ENCODE results near the gene GET4. TPM values are rescaled to one million over a fixed set of nuclear protein-coding genes. Genes with fewer than 3 reads are reported as not detected.

Gene GET4
- total RNA-seq, 4 donors from 2014 or later = 29.8 to 50.2 (median 38.3) TPM

DNA sequence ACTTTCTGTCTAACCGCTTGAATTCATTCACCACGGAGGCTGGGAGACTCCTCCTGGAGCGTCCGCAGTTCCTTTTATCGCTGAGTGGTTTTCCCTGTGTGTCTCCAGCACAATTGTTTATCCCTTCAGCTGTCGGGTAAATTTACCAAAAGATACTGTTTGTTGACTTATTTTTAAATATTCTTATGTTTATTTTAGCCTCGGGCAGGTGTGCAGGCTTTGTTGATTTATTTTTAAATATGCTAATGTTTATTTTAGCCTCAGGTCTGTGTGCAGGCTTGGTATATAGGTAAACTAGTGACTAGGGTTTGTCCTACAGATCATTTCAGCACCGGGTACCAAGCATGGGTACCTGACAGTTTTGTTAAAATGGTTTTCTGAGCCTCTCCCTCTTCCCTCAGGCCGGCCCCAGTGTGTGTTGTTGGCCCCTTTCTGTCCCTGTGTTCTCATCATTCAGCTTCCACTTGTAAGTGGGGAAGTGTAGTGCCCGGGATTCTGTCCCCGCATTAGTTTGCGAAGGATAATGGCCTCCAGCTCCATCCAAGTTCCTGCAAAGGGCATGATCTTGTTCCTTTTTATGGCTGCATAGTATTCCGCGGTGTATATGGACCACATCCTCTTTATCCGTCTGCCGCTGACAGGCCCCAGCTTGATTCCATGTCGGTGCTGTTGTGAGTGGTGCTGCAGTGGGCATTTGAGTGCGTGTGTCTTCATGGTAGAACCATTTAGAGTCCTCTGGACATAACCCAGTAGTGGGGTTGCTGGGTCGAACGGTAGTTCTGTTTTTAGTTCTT is 5.3 kb downstream of the GET4 start:
- Histone ChIP-seq H3K9me3 (no peaks in the 10 kb centered on the region), H3K27ac (no peak overlapping the region), H3K36me3 (peaks cover 0 to 9% (median 0%) of the 10 kb centered on the region in 3 donors), H3K27me3 (no peaks in the 10 kb centered on the region), H3K4me3 (no peak overlapping the region), H3K4me1 (peaks cover 3 to 78% (median 19%) of the 10 kb centered on the region in 4 donors)
- DNase-seq (ENCODE audit: low spot score in 2 of 2) = no peak
- 91 to 93% methylated on average over 20 of the region's 20 CpGs for WGBS, 2 donors
- TF ChIP-seq EP300 (IDR thresholded peaks at IDR 0.05) (no peak), POLR2A (IDR thresholded peaks at IDR 0.05) (no peak)
- TF ChIP-seq, protein P1, sequence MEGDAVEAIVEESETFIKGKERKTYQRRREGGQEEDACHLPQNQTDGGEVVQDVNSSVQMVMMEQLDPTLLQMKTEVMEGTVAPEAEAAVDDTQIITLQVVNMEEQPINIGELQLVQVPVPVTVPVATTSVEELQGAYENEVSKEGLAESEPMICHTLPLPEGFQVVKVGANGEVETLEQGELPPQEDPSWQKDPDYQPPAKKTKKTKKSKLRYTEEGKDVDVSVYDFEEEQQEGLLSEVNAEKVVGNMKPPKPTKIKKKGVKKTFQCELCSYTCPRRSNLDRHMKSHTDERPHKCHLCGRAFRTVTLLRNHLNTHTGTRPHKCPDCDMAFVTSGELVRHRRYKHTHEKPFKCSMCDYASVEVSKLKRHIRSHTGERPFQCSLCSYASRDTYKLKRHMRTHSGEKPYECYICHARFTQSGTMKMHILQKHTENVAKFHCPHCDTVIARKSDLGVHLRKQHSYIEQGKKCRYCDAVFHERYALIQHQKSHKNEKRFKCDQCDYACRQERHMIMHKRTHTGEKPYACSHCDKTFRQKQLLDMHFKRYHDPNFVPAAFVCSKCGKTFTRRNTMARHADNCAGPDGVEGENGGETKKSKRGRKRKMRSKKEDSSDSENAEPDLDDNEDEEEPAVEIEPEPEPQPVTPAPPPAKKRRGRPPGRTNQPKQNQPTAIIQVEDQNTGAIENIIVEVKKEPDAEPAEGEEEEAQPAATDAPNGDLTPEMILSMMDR (IDR thresholded peaks at IDR 0.05) = no peak

DNA sequence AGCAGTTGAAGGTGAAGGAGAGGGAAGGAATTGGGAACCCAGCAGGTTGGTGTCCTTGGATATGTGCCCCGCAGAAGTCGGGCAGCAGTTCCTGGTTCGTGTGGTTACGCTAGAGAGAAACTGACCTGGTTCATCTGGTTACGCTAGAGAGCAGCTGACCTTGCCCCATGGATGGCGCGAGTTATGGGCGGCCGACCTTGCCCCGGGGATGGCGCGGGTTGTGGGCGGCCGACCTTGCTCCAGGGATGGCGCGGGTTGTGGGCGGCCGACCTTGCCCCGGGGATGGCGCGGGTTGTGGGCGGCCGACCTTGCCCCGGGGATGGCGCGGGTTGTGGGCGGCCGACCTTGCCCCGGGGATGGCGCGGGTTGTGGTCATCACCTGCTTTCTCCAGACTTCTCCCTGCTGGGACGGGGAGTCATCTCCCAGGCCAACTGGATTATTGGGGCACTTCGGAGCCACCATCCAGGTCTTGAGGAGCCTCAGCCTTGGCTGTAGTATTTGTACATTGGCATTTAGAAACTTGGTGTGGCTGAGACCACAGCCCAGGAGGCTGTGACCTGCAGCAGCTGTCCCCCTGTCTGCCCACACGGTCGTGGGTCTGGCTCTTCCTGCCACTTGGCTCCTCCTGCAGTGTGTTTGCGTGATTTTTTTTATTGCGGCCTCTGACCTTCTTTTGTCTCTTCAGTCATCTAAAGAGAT is 6.1 kb downstream of the GET4 start:
- H3K27ac ChIP-seq = no peak overlapping the region
- TF ChIP-seq EP300 (IDR thresholded peaks at IDR 0.05) (no peak), POLR2A (IDR thresholded peaks at IDR 0.05) (no peak)
- TF ChIP-seq, protein P1 (IDR thresholded peaks at IDR 0.05) = no peak
- DNase-seq (ENCODE audit: low spot score in 2 of 2) = no peak
- H3K9me3 ChIP-seq = no peaks in the 10 kb centered on the region
- H3K27me3 ChIP-seq = no peaks in the 10 kb centered on the region
- H3K36me3 ChIP-seq = peaks cover 0 to 17% (median 1%) of the 10 kb centered on the region in 3 donors
- H3K4me1 ChIP-seq = peaks cover 3 to 77% (median 19%) of the 10 kb centered on the region in 4 donors
- H3K4me3 ChIP-seq = no peak overlapping the region
- 87 to 88% methylated on average over 35 to 37 of the region's 37 CpGs for WGBS, 2 donors

DNA sequence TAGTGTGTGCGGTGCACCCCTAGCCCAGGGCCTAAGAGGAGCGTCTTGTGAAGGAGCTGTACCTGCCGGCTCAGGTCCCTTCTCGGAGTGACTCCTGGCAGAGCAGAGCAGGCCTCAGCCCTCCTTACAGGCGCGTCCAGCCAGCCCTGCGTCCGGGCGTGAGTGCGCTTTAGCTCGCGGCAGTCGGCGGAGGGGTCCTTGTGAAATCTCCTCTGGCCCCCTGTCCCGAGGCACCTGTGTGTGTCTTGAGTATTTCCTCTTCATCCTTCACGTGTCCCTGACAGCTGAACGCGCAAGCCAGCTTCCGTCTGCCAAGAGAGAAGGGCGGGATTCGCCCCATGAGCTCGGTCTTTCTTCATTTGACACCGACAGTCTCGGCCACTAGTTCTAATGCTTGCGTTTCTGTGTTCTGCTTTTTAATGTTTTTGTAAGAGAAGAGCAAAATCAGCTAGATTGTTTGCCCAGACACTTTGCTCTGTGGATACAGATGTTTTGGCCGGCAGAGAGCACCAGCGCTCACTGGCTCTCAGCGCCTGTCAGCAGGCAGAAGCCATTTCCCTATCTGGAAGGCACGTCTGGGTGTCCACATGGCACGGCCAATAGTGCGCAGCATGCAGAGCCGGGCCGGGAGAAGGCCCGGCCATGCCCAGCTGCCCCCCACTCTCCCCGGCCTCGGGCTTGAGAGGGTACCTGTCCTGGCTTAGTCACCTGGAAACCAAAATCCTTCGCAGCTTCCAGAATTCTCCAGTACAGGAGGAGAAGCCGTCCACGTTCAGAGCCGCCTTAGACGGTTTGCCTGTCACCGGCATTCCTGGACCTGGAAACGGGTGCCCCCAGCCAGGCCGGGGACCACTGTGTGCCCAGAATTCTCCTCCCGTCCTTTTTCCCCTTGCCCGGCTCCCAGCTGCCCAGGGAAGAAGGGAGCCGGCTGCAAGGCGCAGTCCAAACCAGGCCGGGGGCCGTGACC is 7.0 kb downstream of the GET4 start:
- H3K27me3 ChIP-seq = no peaks in the 10 kb centered on the region
- DNase-seq (ENCODE audit: low spot score in 2 of 2) = no peak
- TF ChIP-seq POLR2A (IDR thresholded peaks at IDR 0.05) (no peak), EP300 (IDR thresholded peaks at IDR 0.05) (no peak)
- TF ChIP-seq, protein P1 (IDR thresholded peaks at IDR 0.05) = no peak
- WGBS, 2 donors = 81 to 82% methylated on average over 49 to 50 of the region's 50 CpGs
- H3K36me3 ChIP-seq = peaks cover 3 to 26% (median 5%) of the 10 kb centered on the region in 3 donors
- no peak overlapping the region for H3K27ac ChIP-seq
- H3K4me1 ChIP-seq = peaks cover 2 to 69% (median 13%) of the 10 kb centered on the region in 4 donors
- H3K9me3 ChIP-seq = no peaks in the 10 kb centered on the region
- H3K4me3 ChIP-seq = no peak overlapping the region

DNA sequence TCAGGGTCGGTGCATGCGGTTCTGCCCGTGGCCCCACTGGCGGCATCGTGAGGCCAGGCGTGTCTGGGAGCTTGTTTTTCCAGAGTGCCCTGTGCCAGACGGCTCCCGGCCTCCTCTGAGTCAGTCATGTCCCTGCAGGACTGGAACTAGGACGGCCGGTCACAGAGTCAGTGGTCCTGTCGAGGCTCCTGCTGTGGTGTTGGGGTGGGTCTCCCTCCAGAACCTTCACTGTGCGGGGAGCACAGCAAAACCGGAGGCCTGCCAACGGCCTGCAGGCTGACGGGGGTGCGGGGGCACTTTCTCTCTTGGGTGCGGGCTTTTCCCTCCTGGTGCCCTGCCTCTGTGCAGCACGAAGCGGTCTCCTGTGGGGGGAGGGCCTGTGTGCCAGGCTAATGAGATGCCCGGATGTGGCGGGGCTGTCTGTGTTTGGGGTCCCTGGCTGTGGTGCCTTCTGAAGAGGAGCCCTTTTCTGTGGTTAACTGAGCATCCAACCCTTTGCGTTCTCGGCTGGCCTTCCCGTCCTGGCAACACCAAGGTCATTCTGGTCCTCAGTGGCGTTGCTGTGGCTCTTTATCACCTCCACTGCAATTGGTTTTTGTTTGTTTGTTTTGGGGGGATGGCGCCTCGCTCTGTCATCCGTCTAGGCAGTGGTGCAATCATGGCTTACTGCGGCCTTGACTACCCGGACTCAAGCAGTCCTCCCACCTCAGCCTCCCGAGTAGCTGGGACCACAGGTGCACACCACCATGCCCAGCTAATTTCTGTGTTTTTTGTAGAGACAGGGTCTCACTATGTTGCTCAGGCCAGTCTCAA is 8.0 kb downstream of the GET4 start:
- Histone ChIP-seq H3K4me3 (no peak overlapping the region), H3K9me3 (no peaks in the 10 kb centered on the region), H3K4me1 (peaks cover 0 to 58% (median 3%) of the 10 kb centered on the region in 4 donors), H3K27ac (no peak overlapping the region), H3K36me3 (peaks cover 7 to 37% (median 12%) of the 10 kb centered on the region in 3 donors), H3K27me3 (no peaks in the 10 kb centered on the region)
- WGBS, 2 donors = 86% methylated on average over 29 to 31 of the region's 31 CpGs
- TF ChIP-seq, protein P1 (IDR thresholded peaks at IDR 0.05) = no peak
- TF ChIP-seq EP300 (IDR thresholded peaks at IDR 0.05) (no peak), POLR2A (IDR thresholded peaks at IDR 0.05) (no peak)
- DNase-seq (ENCODE audit: low spot score in 2 of 2) = no peak
